Activated T-cell treated with anti-CD3 and anti-CD28 coated beads, Interleukin-2, amount 50 U/mL, for 1 hour (primary cell): Measurements from ENCODE around the gene TRPT1.

Experiments
- DNase-seq: peaks from one replicate; pipeline ENCODE4 v3.0.0-alpha.2; 2020

The TRPT1 gene

DNA sequence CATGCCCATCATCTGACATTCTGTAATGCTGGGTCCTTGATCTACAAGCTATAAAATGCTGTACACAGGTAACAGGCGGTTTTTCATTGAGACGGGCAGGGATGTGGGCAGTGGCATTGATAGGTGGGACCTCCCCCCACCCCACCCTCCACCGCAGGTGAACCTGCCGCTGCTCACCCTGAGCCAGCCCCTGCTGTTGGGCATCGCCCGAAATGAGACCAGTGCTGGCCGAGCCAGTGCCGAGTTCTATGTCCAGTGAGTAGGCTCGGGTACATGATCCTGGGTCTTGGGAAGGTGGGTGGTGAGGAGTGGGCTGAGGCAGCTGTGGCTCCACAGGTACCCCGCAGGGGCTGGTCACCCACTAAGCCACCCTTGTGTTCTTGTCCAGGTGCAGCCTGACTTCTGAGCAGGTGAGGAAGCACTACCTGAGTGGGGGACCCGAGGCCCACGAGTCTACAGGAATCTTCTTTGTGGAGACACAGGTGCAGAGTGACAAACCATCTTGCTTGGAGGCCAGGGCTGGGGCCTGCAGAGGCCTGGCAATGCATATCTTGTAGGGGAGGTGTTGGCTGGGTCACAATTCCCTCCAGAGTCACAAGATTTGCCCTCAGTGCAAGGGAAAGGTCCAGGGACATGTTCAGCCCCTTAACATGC lies 3.2 kb upstream of the TRPT1 start:
- DNase-seq = no peak

DNA sequence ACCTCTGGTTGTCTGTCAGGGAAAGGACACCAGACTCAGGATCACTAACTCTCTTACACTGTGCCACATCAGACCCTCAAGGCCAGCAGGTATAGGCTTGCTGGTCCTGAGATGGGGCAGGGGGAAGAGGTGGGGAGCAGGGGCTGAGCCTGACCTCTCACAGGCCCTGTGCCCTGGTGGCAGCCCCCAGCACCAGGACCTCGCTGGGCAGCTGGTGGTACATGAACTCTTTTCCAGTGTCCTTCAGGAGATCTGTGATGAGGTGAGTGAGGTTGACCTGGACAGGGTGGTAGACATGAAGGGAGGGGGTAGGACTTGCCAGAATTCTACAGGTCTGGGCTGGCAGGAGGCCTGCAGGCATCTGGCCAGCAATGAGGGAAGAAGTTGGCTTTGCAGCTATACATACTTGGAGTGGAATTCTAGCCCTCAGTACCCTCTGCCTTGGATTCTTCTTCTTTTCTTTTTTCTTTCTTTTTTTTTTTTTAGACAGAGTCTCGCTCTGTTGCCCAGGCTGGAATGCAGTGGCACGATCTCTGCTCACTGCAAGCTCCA lies 1.5 kb upstream of the TRPT1 start:
- DNase-seq = no peak

DNA sequence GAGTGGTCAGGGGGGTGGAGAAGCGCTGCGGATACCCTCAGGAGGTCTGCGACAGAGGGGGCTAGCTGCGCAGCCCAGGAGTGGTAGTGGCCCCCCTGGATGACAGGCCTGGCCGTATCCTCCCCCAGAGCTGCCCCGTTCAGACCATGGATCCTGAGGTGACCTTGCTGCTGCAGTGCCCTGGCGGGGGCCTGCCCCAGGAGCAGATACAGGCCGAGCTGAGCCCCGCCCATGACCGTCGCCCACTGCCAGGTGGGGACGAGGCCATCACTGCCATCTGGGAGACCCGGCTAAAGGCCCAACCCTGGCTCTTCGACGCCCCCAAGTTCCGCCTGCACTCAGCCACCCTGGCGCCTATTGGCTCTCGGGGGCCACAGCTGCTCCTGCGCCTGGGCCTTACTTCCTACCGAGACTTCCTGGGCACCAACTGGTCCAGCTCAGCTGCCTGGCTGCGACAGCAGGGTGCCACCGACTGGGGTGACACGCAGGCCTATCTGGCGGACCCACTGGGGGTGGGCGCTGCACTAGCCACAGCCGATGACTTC lies 593 bp upstream of the TRPT1 start:
- peak; percentile 59 for DNase-seq

DNA sequence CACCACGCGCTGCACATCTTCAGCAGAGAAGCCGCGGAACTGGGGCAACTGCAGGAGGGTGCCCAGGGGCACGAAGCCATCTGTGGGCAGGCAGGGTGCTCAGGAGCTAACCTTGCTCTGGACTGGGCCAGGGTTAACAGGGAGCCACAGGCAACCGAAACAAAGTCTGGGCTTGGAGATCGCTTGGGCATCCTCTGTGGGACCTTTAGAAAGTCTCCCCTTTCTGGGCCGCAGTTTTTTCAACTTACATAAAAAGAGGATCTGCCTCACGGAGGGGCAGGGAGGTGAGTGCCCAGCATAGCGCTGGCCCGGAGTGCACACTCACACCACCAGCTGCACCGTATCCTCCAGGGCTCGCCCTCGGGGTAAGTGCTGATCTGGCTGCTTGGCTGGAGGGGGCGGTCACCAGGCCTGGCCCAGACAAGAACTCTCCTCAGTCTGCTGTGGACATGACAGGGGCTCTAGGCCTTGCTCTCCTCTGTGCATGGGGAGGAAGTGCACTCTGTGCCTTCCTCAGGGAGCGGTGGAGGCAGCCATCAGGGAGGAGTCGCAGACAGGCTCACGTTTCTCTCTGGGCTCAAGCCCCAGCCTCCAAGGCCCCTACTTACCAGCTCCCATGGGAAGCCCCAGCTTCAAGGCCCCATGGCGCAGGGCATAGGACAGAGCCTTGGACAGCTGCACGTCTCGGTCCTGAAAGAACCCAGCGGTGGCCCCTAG lies 937 bp downstream of the TRPT1 start:
- DNase-seq = no peak

DNA sequence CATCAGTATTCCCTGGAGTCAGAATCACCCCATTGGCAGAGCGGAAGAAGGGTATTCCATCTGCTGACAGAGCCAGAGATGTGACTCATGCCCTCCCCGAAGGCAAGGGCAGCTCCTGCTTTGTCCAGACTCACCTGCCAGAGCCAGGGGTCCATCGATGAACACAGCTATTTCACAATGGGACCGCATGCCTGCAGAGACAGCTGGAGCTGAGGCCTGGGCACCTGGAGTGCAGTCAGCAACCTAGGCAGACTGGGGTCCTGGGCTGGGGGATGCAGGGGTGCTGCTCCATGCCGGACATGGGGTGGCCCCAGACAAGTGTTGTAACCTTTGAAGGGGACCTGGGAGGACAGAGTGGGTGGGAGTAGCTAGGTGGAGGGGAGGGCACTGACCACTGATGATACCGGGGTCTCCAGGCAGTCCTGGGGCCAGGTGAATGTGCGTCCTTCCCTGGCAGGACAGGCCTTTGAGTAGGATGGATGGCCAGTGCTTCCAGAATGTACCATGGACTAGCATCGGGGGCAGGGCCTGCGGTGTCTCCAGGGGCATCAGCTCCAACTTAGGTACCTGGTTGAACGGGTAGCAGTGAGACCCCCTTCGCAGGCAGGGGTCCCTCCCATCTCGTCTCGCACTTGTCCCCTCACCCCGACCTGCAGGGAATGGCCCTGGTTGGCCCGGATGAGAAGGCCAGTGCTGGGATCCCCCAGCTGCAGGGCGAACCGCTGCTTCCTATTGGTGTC lies 1.7 kb downstream of the TRPT1 start:
- no peak for DNase-seq

DNA sequence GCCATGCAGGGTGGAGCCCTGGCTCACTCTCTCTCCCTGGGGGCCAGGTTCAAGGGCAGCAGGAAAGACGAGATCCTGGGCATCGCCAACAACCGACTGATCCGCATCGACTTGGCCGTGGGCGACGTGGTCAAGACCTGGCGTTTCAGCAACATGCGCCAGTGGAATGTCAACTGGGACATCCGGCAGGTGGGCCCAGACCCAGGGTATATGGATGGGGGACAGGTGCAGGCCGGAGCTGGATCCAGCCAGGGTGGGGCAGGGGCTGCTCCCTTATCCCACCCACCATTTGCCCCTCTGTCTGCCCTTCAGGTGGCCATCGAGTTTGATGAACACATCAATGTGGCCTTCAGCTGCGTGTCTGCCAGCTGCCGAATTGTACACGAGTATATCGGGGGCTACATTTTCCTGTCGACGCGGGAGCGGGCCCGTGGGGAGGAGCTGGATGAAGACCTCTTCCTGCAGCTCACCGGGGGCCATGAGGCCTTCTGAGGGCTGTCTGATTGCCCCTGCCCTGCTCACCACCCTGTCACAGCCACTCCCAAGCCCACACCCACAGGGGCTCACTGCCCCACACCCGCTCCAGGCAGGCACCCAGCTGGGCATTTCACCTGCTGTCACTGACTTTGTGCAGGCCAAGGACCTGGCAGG lies 2.9 kb downstream of the TRPT1 start:
- DNase-seq = no peak

DNA sequence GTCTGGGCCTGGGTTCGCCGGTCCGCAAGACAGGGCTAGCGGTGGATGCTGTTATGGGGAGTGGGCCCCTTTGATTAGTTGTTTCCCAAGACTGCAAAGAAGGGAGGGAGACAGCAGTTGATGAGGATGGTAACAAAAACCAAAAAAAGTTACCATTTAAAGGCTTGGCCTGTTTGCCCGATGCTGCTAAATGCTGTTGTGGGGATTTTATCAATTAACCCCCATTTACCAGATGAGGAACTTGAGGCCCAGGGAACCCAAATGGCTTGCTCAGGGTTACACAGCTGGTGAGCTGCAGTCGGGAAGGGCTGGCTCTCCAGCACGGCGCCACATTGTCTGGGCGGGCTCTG lies 3.4 kb downstream of the TRPT1 start:
- no peak for DNase-seq

DNA sequence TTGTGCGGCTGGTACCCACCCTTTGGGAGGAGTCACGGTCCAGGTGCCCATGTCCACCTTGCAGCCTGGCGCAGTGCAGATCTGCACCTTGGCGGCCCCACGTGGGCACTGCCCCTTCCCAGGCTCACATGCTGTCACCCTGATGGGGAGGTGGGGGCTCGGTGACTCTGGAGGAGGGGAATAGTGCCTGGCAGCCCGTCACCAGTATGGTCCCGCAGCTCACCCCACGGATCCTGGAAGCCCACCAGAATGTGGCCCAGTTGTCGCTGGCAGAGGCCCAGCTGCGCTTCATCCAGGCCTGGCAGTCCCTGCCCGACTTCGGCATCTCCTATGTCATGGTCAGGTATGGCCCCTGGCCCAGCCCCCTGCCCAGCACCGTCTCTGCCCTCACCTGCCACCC lies 5.2 kb downstream of the TRPT1 start:
- DNase-seq = no peak

DNA sequence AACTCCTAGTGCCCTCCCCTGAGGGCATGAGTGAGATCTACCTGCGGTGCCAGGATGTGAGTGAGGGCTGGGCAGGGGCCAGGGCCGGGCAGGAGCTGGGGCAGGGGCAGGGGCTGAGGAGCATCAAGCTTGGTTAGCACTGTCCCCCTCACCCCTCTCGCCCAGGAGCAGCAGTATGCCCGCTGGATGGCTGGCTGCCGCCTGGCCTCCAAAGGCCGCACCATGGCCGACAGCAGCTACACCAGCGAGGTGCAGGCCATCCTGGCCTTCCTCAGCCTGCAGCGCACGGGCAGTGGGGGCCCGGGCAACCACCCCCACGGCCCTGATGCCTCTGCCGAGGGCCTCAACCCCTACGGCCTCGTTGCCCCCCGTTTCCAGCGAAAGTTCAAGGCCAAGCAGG lies 5.7 kb downstream of the TRPT1 start:
- no peak for DNase-seq

DNA sequence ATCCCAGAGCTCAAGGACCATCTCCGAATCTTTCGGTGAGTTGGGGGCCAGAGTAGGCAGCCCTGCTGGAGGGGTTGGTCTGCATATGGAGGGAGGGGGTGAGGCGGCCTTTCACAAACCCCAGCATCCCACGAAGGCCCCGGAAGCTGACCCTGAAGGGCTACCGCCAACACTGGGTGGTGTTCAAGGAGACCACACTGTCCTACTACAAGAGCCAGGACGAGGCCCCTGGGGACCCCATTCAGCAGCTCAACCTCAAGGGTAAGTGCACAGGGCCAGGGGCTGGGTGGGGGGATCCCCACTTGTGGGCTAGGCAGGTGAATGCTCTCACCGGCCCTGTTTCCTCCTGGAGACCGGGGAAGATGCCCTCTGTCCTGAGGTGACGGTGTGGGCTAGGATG lies 6.2 kb downstream of the TRPT1 start:
- DNase-seq = no peak

DNA sequence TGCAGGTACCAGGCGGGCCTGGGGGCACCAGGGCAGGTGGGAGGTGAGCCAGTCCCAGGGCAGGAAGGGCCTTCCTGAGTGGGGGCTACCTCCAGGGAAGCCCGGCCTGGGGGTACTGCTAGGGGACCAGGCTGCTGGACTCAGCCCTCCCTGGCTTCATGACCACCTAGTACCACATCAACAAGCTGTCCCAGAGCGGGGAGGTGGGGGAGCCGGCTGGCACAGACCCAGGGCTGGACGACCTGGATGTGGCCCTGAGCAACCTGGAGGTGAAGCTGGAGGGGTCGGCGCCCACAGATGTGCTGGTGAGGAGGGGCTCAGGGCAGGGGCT lies 6.7 kb downstream of the TRPT1 start:
- no peak for DNase-seq

DNA sequence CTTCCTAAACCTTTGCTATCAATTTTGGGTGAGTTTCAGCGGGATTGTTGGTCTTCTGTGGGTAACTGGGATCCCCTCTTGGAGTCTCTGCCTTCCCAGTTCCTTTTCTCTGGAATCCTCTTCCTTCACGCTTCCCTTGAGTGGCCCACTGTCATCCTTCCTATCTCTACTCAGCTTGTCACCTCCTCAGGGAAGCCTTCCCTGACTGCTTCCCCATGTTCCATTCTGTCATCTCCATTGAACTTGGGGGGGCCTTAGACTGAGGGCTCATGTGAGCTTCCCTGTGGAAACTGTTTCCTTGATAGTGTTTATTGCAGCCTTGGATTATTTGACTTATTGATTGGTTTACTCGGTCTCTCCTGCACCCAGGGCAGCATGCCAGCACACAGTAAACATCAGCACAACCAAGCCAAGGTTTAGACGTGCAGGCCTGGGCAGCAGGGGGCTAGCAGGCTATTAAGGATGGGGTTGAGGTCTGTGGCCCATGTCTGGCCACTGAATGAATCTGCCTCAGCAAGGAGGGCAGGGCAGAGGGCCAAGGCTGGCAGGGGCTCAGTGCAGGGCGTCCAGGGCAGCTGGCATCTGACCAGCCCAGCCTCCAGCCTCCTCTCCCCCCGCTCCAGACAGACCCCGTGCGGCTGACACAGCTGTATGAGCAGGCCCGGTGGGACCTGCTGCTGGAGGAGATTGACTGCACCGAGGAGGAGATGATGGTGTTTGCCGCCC lies 7.2 kb downstream of the TRPT1 start:
- DNase-seq = no peak

DNA sequence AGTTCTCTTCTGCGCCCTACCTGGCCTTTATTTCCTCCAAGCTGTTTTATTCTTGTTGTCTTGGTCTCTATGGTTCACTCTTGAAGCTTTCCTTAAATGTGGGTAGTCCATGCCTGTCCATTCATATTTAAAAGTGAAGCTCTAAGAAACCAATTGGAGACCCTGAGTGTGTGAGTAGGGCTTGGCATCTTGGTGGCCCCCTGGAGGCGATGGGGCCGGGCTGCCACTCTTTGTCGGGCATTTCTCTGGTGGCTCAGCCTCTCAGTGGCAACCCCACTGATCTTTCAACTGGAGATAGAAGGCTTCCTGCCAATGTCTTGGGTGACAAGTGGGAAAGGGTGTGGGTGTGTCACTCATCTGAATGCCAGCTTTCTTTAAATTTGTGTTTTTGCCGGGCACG lies 9.1 kb downstream of the TRPT1 start:
- no peak for DNase-seq

DNA sequence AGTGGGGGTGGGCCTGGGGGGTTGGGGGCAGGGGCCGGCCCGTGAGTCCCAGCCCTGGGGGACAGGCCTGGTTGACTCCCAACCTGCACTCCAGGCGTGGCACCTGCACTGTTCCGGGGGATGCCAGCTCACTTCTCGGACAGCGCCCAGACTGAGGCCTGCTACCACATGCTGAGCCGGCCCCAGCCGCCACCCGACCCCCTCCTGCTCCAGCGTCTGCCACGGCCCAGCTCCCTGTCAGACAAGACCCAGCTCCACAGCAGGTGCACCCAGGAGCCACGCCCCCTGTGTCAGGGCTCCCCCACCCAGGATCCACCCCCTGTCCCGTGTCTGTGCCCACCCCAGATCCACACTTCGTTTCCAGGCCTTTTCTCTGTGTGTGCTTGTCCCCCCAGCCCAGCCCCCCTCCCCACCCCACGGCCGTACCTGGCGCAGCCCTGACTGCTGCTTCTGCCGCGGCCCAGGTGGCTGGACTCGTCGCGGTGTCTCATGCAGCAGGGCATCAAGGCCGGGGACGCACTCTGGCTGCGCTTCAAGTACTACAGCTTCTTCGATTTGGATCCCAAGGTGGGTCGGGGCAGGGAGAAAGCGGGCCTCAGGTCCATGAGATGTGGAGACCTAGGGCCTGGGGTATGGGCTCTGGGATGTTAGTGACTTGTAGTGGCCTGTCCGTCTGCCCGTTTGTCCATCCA lies 14.7 kb downstream of the TRPT1 start:
- no peak for DNase-seq

DNA sequence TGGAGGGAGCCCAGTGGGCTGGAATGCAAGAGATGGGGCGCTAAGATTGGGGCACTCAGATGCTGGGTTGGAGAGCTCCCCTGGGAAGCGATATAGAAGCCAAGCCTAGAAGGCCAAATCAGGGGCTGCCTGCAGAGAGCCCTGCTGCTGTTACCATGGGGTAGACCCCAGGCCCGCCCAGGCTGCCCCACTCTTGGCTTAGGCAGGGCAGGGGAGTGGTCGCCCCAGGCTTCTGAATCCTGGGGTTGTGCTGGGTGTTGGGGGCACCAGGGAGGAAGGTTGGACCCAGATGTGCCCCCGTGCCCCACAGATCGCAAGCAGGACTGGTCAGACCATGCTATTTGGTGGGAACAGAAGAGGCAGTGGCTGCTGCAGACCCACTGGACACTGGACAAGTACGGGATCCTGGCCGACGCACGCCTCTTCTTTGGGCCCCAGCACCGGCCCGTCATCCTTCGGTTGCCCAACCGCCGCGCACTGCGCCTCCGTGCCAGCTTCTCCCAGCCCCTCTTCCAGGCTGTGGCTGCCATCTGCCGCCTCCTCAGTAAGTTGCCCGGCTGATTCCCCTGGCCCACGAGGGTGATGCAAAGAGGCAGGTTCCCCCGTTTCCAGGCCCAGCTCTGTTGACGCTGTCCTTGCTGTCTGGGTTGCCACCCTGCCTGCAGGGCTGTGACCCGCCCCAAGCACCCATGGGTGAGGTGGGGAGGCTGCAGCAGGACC lies 15.5 kb downstream of the TRPT1 start:
- no peak for DNase-seq

DNA sequence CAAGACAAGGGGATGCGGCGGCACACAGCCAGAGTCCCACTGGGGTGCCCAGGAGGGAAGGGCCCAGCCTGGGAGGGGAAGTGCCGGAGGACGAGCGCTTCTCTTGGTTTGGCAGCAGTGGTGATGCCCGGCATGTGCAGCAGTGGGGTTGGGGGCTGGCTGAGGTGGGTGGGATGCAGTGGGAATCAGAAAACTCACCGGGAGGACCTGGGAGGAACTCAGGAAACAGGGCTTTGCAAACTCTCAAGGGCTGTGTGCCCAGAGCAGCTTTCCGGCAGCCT lies 16.5 kb downstream of the TRPT1 start:
- no peak for DNase-seq

DNA sequence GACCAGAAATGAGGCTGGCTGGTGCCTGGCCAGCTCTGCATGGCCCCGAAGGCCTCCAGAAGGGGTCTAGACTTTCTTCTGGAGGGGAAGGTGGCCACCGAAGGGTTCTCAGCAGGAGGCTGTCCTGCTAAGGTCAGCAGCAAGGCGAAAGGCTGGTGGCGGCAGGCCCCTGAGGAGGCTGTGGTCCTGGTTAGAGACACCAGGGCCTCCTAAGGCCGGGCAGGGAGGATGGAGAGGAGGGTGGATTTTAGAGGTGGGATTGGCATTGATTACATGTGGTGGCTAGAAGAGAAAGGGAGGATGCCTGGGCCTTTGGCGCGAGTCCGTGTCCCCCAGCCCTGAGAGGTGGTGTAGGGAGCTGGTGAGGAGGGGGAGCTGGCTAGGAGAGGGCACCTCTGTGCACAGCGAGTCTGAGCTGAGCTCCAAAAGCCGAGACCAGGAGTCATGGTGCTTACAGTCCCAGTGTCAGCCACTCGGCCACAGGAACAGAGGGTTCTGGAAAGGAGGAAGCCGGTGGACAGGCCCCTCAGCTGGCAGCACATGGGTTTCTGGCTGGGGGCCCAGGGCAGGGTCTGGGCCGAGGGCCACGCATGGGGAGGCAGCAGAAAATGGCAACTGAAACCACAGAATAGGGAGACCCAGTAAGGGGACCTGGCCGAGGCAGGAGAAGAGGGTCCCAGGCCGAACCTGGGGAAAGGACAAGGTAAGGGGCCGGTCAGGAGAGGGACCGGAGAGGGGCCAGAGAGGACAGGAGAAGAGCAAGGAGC lies 17.0 kb downstream of the TRPT1 start:
- DNase-seq = no peak

DNA sequence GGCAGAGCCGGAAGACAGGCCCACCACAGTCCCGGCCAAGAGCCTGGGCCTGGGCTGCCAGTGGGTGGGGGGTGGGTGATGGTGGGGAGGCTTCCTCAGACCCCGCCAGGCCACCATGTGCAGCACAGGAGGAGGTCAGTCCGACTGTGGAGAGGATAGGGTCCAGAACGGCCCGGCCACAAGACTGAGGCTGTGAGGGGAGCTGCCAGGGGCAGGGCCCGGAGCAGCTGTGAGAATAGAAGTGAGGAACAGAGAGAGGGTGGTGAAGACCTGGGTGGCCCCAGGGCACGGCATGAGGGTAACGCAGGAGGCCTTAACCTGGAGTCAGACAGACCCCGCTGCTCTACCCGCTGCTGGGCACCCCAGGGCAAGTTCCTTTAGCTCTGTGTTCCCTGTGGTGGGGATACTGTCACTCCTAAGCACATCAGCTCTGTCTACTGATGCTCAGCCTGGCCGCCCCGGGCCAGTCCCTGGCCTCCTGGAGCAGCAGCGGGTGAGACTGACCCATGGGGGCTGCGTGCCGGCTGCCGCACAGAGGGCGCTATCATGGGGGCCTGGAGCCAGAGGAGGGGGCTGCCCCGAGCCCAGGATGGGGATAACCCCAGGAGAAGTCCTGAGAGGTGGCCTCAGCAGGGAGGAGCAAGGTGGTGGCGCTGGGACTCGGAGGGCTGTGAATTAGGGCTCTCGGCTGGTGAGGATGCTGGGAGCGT lies 17.7 kb downstream of the TRPT1 start:
- DNase-seq = no peak

DNA sequence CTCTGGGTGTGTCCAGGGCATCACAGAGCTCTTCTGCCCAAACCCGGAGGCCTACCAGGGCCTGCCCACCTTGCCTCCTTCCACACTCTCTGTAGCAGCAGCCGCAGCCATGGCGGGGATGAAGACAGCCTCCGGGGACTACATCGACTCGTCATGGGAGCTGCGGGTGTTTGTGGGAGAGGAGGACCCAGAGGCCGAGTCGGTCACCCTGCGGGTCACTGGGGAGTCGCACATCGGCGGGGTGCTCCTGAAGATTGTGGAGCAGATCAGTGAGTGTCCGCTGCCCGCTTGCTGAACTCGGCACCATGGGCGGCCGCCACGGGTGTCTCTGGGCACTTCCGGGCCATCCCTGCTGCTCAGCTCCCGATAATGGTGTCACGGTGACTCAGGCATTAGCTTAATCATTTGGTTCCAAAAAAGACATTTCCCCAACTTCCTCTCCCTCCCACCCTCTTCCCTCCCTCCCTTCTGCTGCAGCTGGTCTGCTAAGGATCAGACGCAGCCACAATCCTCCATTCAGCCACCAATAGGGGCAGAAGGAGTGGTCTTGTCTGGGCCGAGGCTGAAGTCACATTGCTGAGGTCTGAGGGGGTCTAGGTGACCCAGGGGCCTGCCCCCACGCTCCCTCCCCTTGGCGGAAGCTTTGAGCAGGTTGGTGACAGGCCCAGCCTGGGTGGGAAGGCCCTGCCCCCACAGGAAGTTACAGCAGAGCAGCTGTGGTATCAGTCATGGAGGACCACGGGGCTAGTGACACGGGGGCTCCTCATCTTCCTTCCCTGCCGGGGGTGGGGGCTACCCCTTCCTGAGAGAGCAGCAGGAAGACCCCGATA lies 18.5 kb downstream of the TRPT1 start:
- DNase-seq = peak; percentile 73
